Spleen (tissue), 11 donors: ENCODE data around the gene HPSE2. TPM values are rescaled to one million over a fixed set of nuclear protein-coding genes. Genes with fewer than 3 reads are reported as not detected.

Experiments
- DNase-seq: peaks from one replicate; pipeline ENCODE4 v3.0.0-alpha.2; 2020
- H3K27ac ChIP-seq, 8 donors: fragments of 200-600 bp; sonication (generic) in 7 of 8; 1 replicate in 4 of 8; 2 replicates in 4 of 8; pipeline versions ENCODE4 v1.5.0 to v1.8.0; 2016 to 2021; ENCODE audit warnings: inconsistent platforms in 4 of 8, mild to moderate bottlenecking in 4 of 8, moderate library complexity in 1 of 8
- H3K27me3 ChIP-seq, 7 donors: fragments of 200-600 bp; sonication (generic) in 6 of 7; replicated peaks in 1 of 7; 1 replicate in 4 of 7; 2 replicates in 3 of 7; pipeline versions ENCODE4 v1.5.0 to v1.8.0; 2016 to 2021; ENCODE audit warnings: inconsistent platforms in 3 of 7, mild to moderate bottlenecking in 1 of 7
- H3K36me3 ChIP-seq, 6 donors: fragments of 200-600 bp; sonication (generic) in 5 of 6; 1 replicate in 4 of 6; 2 replicates in 2 of 6; pipeline versions ENCODE4 v1.5.0 to v1.8.0; 2016 to 2021; ENCODE audit warnings: inconsistent platforms in 2 of 6
- H3K4me1 ChIP-seq, 6 donors: fragments of 200-600 bp; sonication (generic) in 5 of 6; 1 replicate in 3 of 6; 2 replicates in 3 of 6; pipeline versions ENCODE4 v1.5.0 to v1.8.0; 2016 to 2021; ENCODE audit warnings: inconsistent platforms in 3 of 6
- H3K4me3 ChIP-seq, 8 donors: fragments of 200-600 bp; sonication (generic) in 7 of 8; 1 replicate in 4 of 8; 2 replicates in 4 of 8; pipeline versions ENCODE4 v1.5.0 to v1.8.0; 2016 to 2021; ENCODE audit warnings: inconsistent platforms in 4 of 8, mild to moderate bottlenecking in 4 of 8, moderate library complexity in 2 of 8
- H3K9me3 ChIP-seq, 8 donors: fragments of 200-600 bp; sonication (generic) in 7 of 8; 1 replicate in 4 of 8; 2 replicates in 4 of 8; pipeline versions ENCODE4 v1.5.0 to v1.8.0; 2016 to 2021; ENCODE audit warnings: inconsistent platforms in 4 of 8
- POLR2A ChIP-seq, 3 donors: fragments of 450-650 bp; IDR thresholded peaks; one replicate each; pipeline ENCODE4 v1.5.1; 2017; ENCODE audit warnings: antibody characterized with exemption in 3 of 3, mild to moderate bottlenecking in 1 of 3
- POLR2AphosphoS5 ChIP-seq, 3 donors: sonication (generic); formaldehyde crosslinking; IDR thresholded peaks; one replicate each; pipeline ENCODE4 v1.5.1; 2017; ENCODE audit warnings: antibody characterized with exemption in 3 of 3
- WGBS, 5 donors: extraction: QIAGEN DNeasy Blood & Tissue Kit in 3 of 5; methylation state at CpG; one replicate each; pipeline versions ENCODE4 v1.1.5 to v1.1.7; 2013 to 2018; 5-methylcytosine and 5-hydroxymethylcytosine counted together
- intact Hi-C: fragments of 100-400 bp; cut with DNase I; formaldehyde crosslinking; loops from one replicate; pipeline ENCODE4 v1.15.0; 2023; ENCODE audit warnings: low total_unique reads
- polyA plus RNA-seq, 3 donors: library from polyadenylated mRNA; stranded (reverse); fragments of 200-250 nt; gene quantifications; one replicate each; pipeline ENCODE4 v1.2.1, GENCODE V29; 2013
- total RNA-seq, 7 donors: library from RNA; depleted of rRNA in 3 of 7; stranded (reverse); fragments of >200 nt in 3 of 7; fragmentation: NEBNext Ultra II Directional in 4 of 7; extraction: Animal tissue kit (Norgen Biotek cat#: 25700) in 4 of 7; gene quantifications; one replicate each; pipeline versions ENCODE4 v1.1.0 to v1.2.1, GENCODE V29; 2016 to 2021
- TF ChIP-seq, protein P1 (sequence below), 11 experiments: fragments of 200-600 bp in 7 of 11; fragments of 450-650 bp in 4 of 11; sonication (generic) in 4 of 11; IDR thresholded peaks in 8 of 11; conservative IDR thresholded peaks in 3 of 11; 1 replicate in 7 of 11; 2 replicates in 4 of 11; pipeline versions ENCODE4 v1.4.0 to v1.8.0; 2016 to 2021; ENCODE audit warnings: antibody characterized with exemption in 11 of 11, inconsistent platforms in 4 of 11, mild to moderate bottlenecking in 1 of 11
- donor health status: healthy with polysubstance abuse.
- donor health status: DM: no; HTN: no; CAD: no; lungs with moderate emphysema.
- donor health status: DM: no; HTN: no; CAD: no.
- donor health status: Bipolar disorder and iron deficiency.
- donor health status: healthy.
- donor health status: DM: no; HTN: no; CAD: no.
- donor health status: DM: yes; HTN: yes; CAD: no.

The HPSE2 gene
- total and polyA plus RNA-seq, 10 donors: 0.02 to 0.64 (median 0.03) TPM; not detected in 5

DNA sequence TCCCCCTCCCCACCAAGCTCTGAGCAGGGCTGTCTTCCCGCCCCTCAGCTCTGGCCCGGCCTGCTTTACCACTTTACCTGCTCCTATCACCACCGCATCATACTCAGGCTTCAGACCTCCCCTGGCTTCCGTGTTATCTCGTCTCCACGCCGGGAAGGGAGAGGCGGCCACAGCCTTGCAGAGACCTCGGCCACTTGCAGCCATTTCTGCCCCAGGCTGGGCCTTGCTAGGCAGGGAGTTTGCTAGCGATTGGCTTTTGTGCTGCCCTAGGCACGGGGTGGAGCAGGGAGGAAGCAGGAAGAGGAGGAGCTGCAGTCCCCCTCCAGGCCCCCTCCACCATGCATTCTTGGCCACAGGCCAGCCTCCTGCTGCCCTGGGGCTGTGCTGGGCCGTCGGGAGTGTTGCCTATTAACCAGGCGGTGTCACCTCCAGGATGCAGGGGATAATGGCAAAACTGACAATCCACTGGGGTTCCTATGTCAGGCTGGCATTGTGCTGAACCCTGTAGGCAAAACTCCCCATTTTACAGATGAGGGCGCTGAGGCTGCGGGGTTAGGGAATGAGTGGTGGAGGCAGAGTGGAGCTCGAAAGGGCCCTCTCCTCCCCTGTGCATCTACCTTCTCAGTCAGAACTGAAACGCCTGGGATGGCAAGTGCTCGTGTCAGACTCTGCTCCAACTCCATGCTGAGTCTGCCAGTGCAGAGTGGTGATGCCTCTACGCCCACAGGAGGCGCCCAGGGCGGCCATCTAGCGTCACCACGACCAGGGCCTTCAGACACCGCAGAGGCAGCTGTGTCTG lies 820.5 kb downstream of the HPSE2 start, which contains the start of gene PYROXD2:
Gene PYROXD2, minus strand, starts transcription at position 251 of the 799 bp plus-strand sequence. Its CDS starts 47 bp downstream, at position 204.
- WGBS, 5 donors: 34 to 49% (median 40%) methylated on average over 22 to 25 of the region's 25 CpGs
- peak; percentile 92 for DNase-seq
- Histone ChIP-seq H3K9me3 (no peaks in the 10 kb centered on the region), H3K4me1 (peaks cover 9 to 36% (median 19%) of the 10 kb centered on the region in 6 donors), H3K36me3 (peaks cover 0 to 51% (median 38%) of the 10 kb centered on the region in 6 donors), H3K27me3 (no peaks in the 10 kb centered on the region), H3K27ac (peak within 1 kb of the TSS in 7 of 8 donors; percentile 61 to 84 (median 64)), H3K4me3 (peak within 1 kb of the TSS; percentile 25 to 70 (median 38))
- TF ChIP-seq POLR2A (IDR thresholded peaks at IDR 0.05) (no peak), POLR2AphosphoS5 (IDR thresholded peaks at IDR 0.05) (peak; percentile 87 to 88 (median 87))
- TF ChIP-seq, protein P1, sequence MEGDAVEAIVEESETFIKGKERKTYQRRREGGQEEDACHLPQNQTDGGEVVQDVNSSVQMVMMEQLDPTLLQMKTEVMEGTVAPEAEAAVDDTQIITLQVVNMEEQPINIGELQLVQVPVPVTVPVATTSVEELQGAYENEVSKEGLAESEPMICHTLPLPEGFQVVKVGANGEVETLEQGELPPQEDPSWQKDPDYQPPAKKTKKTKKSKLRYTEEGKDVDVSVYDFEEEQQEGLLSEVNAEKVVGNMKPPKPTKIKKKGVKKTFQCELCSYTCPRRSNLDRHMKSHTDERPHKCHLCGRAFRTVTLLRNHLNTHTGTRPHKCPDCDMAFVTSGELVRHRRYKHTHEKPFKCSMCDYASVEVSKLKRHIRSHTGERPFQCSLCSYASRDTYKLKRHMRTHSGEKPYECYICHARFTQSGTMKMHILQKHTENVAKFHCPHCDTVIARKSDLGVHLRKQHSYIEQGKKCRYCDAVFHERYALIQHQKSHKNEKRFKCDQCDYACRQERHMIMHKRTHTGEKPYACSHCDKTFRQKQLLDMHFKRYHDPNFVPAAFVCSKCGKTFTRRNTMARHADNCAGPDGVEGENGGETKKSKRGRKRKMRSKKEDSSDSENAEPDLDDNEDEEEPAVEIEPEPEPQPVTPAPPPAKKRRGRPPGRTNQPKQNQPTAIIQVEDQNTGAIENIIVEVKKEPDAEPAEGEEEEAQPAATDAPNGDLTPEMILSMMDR (IDR thresholded peaks at IDR 0.05 in 8 of 11, conservative IDR thresholded peaks at IDR 0.05 in 3 of 11): no peak
- intact Hi-C loops: no loop called here

DNA sequence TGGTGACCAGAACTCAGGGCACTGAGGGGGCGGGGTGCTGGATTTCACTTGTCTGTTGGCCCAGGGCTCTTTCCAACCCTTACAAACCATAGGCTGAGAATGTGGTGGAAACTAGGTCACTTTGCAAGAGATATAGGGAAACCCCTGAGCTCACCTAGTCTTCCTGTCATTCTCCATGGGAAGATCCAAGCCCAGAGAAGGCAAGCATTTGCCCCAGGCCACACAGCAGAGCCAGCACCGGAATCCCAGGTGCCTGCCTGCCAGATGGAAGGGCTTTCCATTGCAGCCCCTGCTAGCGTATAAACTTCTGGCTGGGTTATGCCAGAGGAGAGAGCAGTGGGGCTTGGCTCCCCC lies 821.1 kb downstream of the HPSE2 start:
- Histone ChIP-seq H3K9me3 (no peaks in the 10 kb centered on the region), H3K27ac (peak overlapping the region in 7 of 8 donors; percentile 61 to 84 (median 64)), H3K27me3 (no peaks in the 10 kb centered on the region), H3K4me1 (peaks cover 9 to 36% (median 19%) of the 10 kb centered on the region in 6 donors), H3K4me3 (peak overlapping the region; percentile 25 to 70 (median 38)), H3K36me3 (peaks cover 0 to 46% (median 33%) of the 10 kb centered on the region in 6 donors)
- WGBS, 5 donors: 47 to 58% (median 53%) methylated on average over 3 of the region's 3 CpGs
- TF ChIP-seq POLR2AphosphoS5 (IDR thresholded peaks at IDR 0.05) (no peak), POLR2A (IDR thresholded peaks at IDR 0.05) (no peak)
- TF ChIP-seq, protein P1 (IDR thresholded peaks at IDR 0.05 in 8 of 11, conservative IDR thresholded peaks at IDR 0.05 in 3 of 11): no peak
- no peak for DNase-seq
- intact Hi-C loops: no loop called here

DNA sequence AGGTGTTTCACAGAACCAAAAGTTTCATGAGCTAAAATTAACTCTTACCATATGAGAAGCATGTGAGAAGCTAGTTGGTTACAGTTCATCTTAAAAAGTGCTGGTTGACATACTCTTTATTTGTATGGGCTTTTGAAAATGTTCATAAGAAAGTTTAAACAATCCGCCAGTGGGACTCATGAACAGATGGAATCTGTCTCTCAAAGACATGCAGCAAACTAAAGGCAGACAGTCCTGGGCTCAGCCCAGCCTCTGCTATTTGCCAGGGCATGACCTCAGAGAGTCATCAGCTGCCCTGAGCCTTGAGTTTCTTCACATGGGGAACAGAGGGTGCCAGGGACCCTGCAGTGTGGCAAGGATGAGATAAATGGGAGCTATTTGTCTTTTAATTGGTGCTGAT lies 823.9 kb downstream of the HPSE2 start:
- Histone ChIP-seq H3K4me1 (peaks cover 9 to 36% (median 19%) of the 10 kb centered on the region in 6 donors), H3K36me3 (peaks cover 0 to 18% (median 5%) of the 10 kb centered on the region in 6 donors), H3K27ac (peak overlapping the region in 1 of 8 donors; percentile 7), H3K4me3 (no peak overlapping the region), H3K9me3 (no peaks in the 10 kb centered on the region), H3K27me3 (no peaks in the 10 kb centered on the region)
- intact Hi-C loops: no loop called here
- no peak for DNase-seq
- peak in 1 of 3 donors; percentile 22 for TF ChIP-seq POLR2AphosphoS5 (IDR thresholded peaks at IDR 0.05)
- TF ChIP-seq POLR2A (IDR thresholded peaks at IDR 0.05): no peak
- TF ChIP-seq, protein P1 (IDR thresholded peaks at IDR 0.05 in 8 of 11, conservative IDR thresholded peaks at IDR 0.05 in 3 of 11): no peak
- 72 to 86% (median 82%) methylated on average over 1 of the region's 1 CpG for whole genome bisulfite sequencing, 5 donors

DNA sequence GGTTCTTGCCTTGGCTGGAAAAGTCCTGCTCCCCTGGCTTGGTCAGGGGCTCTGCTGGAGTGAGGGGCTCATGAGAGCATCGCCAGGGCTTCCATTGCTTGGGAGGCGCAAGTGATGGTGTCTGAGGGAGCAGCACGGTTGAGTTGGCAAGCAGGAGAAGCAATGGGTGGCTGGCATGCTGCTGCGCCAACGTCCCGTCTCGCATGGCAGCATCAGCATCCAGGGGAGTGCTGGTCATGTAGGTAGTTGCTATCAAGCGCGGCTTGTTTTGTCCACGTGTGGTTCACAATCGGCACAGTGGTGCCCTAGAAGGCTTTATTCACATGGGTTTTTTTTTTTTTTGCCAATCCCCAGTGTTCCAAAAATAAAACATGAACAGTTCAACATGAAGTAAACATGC lies 824.5 kb downstream of the HPSE2 start:
- 86 to 96% (median 91%) methylated on average over 11 of the region's 11 CpGs for WGBS, 5 donors
- Histone ChIP-seq H3K9me3 (no peaks in the 10 kb centered on the region), H3K27me3 (no peaks in the 10 kb centered on the region), H3K36me3 (peaks cover 0 to 12% (median 0%) of the 10 kb centered on the region in 6 donors), H3K27ac (no peak overlapping the region), H3K4me1 (peaks cover 9 to 36% (median 19%) of the 10 kb centered on the region in 6 donors), H3K4me3 (no peak overlapping the region)
- intact Hi-C loops: no loop called here
- no peak for DNase-seq
- TF ChIP-seq POLR2AphosphoS5 (IDR thresholded peaks at IDR 0.05) (no peak), POLR2A (IDR thresholded peaks at IDR 0.05) (no peak)
- TF ChIP-seq, protein P1 (IDR thresholded peaks at IDR 0.05 in 8 of 11, conservative IDR thresholded peaks at IDR 0.05 in 3 of 11): no peak
